Kidney (tissue), 14 donors: ENCODE measurements around the gene MAU2. TPM values are rescaled to one million over a fixed set of nuclear protein-coding genes. Genes with fewer than 3 reads are reported as not detected.

Experiments used
- DNase-seq, 5 donors: peaks; one replicate each; pipeline ENCODE4 v3.0.0-alpha.2; 2013 to 2020
- FAIRE-seq: peaks from 2 replicates; lab custom pipeline; 2012; peaks lifted over from hg19 to GRCh38; lab: Jason Lieb, UNC
- H3K27ac ChIP-seq, 2 donors: one replicate each; pipeline ENCODE4 v1.7.0; 2013; ENCODE audit warnings: low read depth in 2 of 2, low read length in 2 of 2, inconsistent platforms in 1 of 2
- H3K27me3 ChIP-seq: one replicate; pipeline ENCODE4 v1.7.1; 2013; ENCODE audit warnings: low read length, inconsistent platforms; ENCODE audit not compliant: control insufficient read depth, insufficient read depth
- H3K36me3 ChIP-seq, 3 donors: one replicate each; pipeline versions ENCODE4 v1.7.0 to v1.7.1; 2013; ENCODE audit warnings: low read length in 3 of 3, control low read depth in 1 of 3, inconsistent platforms in 1 of 3; ENCODE audit not compliant: insufficient read depth in 3 of 3, control insufficient read depth in 2 of 3
- H3K4me1 ChIP-seq, 3 donors: one replicate each; pipeline versions ENCODE4 v1.7.0 to v1.7.1; 2013; ENCODE audit warnings: low read length in 3 of 3, inconsistent platforms in 1 of 3, low read depth in 1 of 3; ENCODE audit not compliant: control insufficient read depth in 2 of 3, insufficient read depth in 2 of 3
- H3K4me3 ChIP-seq, 3 donors: one replicate each; pipeline versions ENCODE4 v1.7.0 to v1.8.1; 2013; ENCODE audit warnings: low read length in 3 of 3, control low read depth in 1 of 3, inconsistent platforms in 1 of 3
- H3K9ac ChIP-seq, 3 donors: one replicate each; pipeline versions ENCODE4 v1.7.0 to v1.7.1; 2013; ENCODE audit warnings: low read length in 3 of 3, control low read depth in 1 of 3, inconsistent platforms in 1 of 3
- H3K9me3 ChIP-seq, 3 donors: one replicate each; pipeline versions ENCODE4 v1.7.0 to v1.7.1; 2013; ENCODE audit warnings: low read length in 3 of 3, control low read depth in 1 of 3, inconsistent platforms in 1 of 3; ENCODE audit not compliant: control insufficient read depth in 2 of 3, insufficient read depth in 1 of 3
- CTCF ChIP-seq: IDR thresholded peaks from 3 replicates; pipeline ENCODE4 v1.5.1; 2012; ENCODE audit warnings: mild to moderate bottlenecking, moderate library complexity, borderline replicate concordance; ENCODE audit not compliant: insufficient read depth; ENCODE audit errors: extremely low read depth
- intact Hi-C: fragments of 100-400 bp; cut with DNase I; formaldehyde crosslinking; loops from one replicate; pipeline ENCODE4 v1.11.1; 2022
- polyA plus RNA-seq: library from polyadenylated mRNA; stranded (reverse); fragments of 350-450 nt; fragmentation: Illumina TruSeq; extraction: RNeasy Lipid Tissue Mini Kit (QIAGEN cat#74804); gene quantifications from one replicate; pipeline ENCODE4 v1.2.3, GENCODE V29; 2014; ENCODE audit warnings: low read depth, low replicate concordance; ENCODE audit not compliant: insufficient read depth
- total RNA-seq: library from RNA; stranded (reverse); fragmentation: NEBNext Ultra II Directional; extraction: Animal tissue kit (Norgen Biotek cat#: 25700); gene quantifications from one replicate; pipeline ENCODE4 v1.2.1, GENCODE V29; 2021
- donor health status: control.
- donor health status: control.
- donor health status: control.
- donor health status: control.
- donor health status: control.
- donor health status: DM: yes; HTN: yes; CAD: no.
- donor health status: Normal renal cell carcinoma (clear cell type).

MAU2 gene
- total and polyA plus RNA-seq, 2 donors from 2014 or later = 12.3 to 69.8 TPM

- no peak for TF ChIP-seq CTCF
- no peak for DNase-seq
- Histone ChIP-seq H3K4me3 (no peak overlapping the region), H3K27ac (peak overlapping the region in 1 of 2 donors; percentile 22), H3K4me1 (peaks cover 0 to 10% (median 10%) of the 10 kb centered on the region in 3 donors), H3K9ac (no peak overlapping the region), H3K27me3 (no peaks in the 10 kb centered on the region), H3K36me3 (peaks cover 0 to 20% (median 10%) of the 10 kb centered on the region in 3 donors), H3K9me3 (no peaks in the 10 kb centered on the region)
- intact Hi-C loops = no loop called here
- no peak for FAIRE-seq
These were observed 45.7 kb upstream of the MAU2 start for GRCh38 chr19:19274716-19275565.

- Histone ChIP-seq H3K4me3 (no peak overlapping the region), H3K4me1 (peaks cover 0 to 10% (median 10%) of the 10 kb centered on the region in 3 donors), H3K9ac (no peak overlapping the region), H3K36me3 (peaks cover 0 to 34% (median 10%) of the 10 kb centered on the region in 3 donors), H3K9me3 (no peaks in the 10 kb centered on the region), H3K27me3 (no peaks in the 10 kb centered on the region), H3K27ac (no peak overlapping the region)
- FAIRE-seq = no peak
- TF ChIP-seq CTCF = no peak
- intact Hi-C loops = no loop called here
- no peak for DNase-seq
These were observed 44.2 kb upstream of the MAU2 start for GRCh38 chr19:19276386-19276785.

- no peak for DNase-seq
- no peaks in the 10 kb centered on the region for H3K9me3 ChIP-seq
- H3K27me3 ChIP-seq = no peaks in the 10 kb centered on the region
- H3K9ac ChIP-seq = no peak overlapping the region
- H3K4me3 ChIP-seq = no peak overlapping the region
- H3K27ac ChIP-seq = no peak overlapping the region
- H3K4me1 ChIP-seq = peaks cover 0 to 10% (median 10%) of the 10 kb centered on the region in 3 donors
- no peak for TF ChIP-seq CTCF
- FAIRE-seq = no peak
- intact Hi-C loops = no loop called here
- peaks cover 0 to 39% (median 10%) of the 10 kb centered on the region in 3 donors for H3K36me3 ChIP-seq
These were observed 43.8 kb upstream of the MAU2 start for GRCh38 chr19:19276851-19277250.
